Astrocyte (in vitro differentiated cells and primary cell): ENCODE measurements around the gene ACOT7.

Source experiments
- EZH2 ChIP-seq: IDR thresholded peaks from 2 replicates; pipeline ENCODE4 v1.6.1; 2012; ENCODE audit warnings: mild to moderate bottlenecking, low read length, inconsistent platforms; ENCODE audit not compliant: insufficient read depth
- TF ChIP-seq, protein P1 (sequence below): IDR thresholded peaks from 2 replicates; pipeline ENCODE4 v1.5.1; 2011; ENCODE audit warnings: low read depth, mild to moderate bottlenecking, inconsistent platforms, low read length, moderate library complexity; ENCODE audit not compliant: insufficient read depth

DNA sequence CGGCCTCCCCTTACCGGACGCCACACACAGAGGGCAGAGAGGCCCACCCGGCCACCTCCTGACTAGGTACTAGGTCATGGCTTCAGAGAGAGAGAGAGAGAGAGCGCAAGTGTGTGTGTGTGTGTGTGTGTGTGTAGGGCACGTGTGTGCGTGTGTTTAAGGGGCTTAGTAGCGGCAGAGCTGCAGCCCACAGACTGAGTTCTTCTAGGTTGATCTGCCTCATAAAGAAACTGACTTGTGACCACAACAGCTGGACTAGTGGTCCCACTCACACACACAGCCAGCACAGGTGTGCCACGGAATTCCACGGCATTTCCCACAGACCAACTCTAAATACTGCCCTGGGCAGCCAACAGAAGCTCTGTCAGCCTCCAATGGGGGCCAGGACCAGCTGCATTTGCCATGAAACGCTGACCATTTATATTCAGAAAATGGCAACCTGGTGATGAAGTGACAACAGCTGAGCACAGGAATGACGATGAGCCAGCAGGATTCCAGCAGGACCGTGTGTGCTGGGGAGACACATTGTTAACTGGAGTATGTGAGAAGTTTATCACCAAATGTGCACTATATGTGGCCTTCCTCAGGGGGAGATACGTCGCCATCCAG, 93.9 kb downstream of the ACOT7 start:
- TF ChIP-seq, protein P1, sequence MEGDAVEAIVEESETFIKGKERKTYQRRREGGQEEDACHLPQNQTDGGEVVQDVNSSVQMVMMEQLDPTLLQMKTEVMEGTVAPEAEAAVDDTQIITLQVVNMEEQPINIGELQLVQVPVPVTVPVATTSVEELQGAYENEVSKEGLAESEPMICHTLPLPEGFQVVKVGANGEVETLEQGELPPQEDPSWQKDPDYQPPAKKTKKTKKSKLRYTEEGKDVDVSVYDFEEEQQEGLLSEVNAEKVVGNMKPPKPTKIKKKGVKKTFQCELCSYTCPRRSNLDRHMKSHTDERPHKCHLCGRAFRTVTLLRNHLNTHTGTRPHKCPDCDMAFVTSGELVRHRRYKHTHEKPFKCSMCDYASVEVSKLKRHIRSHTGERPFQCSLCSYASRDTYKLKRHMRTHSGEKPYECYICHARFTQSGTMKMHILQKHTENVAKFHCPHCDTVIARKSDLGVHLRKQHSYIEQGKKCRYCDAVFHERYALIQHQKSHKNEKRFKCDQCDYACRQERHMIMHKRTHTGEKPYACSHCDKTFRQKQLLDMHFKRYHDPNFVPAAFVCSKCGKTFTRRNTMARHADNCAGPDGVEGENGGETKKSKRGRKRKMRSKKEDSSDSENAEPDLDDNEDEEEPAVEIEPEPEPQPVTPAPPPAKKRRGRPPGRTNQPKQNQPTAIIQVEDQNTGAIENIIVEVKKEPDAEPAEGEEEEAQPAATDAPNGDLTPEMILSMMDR, result no peak
- TF ChIP-seq EZH2, result no peak
